HG03066 (cell line): ENCODE data around the gene RRAGC.

Experiments
- ATAC-seq: cut with Tn5 transposase; IDR thresholded peaks from one replicate; pipeline ENCODE4 v1.9.1; 2021; ENCODE audit warnings: low read depth; ENCODE audit not compliant: unreplicated experiment

Gene RRAGC

DNA sequence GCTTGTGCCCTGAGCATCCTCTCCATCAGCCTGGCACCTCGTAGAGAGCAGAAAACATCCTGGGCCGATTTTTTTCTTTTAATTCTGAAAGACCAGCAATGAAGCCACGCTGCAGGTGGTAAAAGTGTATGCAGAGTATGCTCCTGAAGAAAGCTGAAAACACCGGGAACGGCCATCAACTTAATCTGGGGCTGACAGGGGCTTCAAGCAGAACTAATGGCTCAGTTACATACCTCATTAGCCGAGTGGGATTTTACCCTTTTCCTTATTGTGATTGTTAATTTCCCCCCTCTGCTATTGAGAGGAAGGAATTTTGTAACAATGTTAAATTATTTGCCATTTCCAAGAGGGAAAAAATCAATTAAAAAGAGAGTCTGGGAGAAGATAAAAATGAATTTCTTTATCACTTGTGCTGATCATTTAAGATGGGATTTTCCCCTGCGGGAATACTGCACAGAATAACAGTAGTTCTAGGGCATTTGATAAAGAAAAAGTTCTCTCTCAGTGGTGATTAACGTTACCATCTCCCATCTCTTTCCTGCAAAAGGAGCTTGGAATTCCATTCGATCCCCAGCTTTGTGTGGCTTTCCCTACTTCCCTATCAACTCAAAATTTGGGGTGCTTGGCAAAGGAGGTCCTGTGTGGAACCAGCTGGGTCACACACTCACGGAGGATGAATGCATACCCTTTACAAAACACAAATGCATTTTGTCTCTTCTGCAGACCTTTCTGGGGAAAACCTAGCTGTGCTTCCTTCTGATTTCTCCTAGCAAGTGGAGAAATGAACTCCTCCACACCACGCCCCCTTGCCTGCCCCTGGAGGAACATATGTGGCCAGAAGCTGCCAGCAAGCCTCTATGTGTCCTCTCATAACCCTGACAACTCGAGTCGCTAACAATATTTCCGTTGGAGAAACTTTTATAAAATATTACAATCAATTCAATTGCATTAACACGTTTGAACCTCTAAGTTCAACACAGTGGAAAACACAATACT, 70.9 kb downstream of the RRAGC start:
- ATAC-seq: no peak
